IPS DF 6.9 (cell line): Measurements from ENCODE around the gene BORCS5.
"Not testable (repeated sequence)": the region's sequence is repeated elsewhere in the genome, so short reads cannot be mapped to it uniquely, and the experiment has no call there.

Source experiments
- DNase-seq: peaks from one replicate; pipeline ENCODE4 v3.0.0-alpha.2; 2013; ENCODE audit warnings: low read depth, low spot score
- H3K27ac ChIP-seq: one replicate; pipeline ENCODE4 v1.5.1; 2013; ENCODE audit warnings: low read length, control low read depth
- H3K27me3 ChIP-seq: 2 replicates; pipeline ENCODE4 v1.6.1; 2013; ENCODE audit warnings: mild to moderate bottlenecking, low read length; ENCODE audit not compliant: control insufficient read depth, insufficient read depth
- H3K36me3 ChIP-seq: 2 replicates; pipeline ENCODE4 v1.6.1; 2013; ENCODE audit warnings: low read length; ENCODE audit not compliant: control insufficient read depth, insufficient read depth
- H3K4me1 ChIP-seq: 2 replicates; pipeline ENCODE4 v1.6.1; 2013; ENCODE audit warnings: low read length; ENCODE audit not compliant: control insufficient read depth, insufficient read depth
- H3K4me3 ChIP-seq: 2 replicates; pipeline ENCODE4 v1.5.1; 2013; ENCODE audit warnings: mild to moderate bottlenecking, low read length
- H3K9me3 ChIP-seq: 2 replicates; pipeline ENCODE4 v1.6.1; 2013; ENCODE audit warnings: low read length, inconsistent platforms; ENCODE audit not compliant: control insufficient read depth, insufficient read depth
- WGBS: extraction: QIAGEN DNeasy Blood & Tissue Kit; methylation state at CpG from one replicate; pipeline ENCODE4 v1.1.7; 2013; ENCODE audit warnings: mixed read lengths, missing lambda C conversion rate; ENCODE audit not compliant: insufficient read length, insufficient coverage; 5-methylcytosine and 5-hydroxymethylcytosine counted together

Gene BORCS5

GRCh38 chr12:12502130-12502814 lies 145.4 kb downstream of the BORCS5 start:
- H3K4me3 ChIP-seq, H3K36me3 ChIP-seq, H3K4me1 ChIP-seq, H3K27me3 ChIP-seq, H3K27ac ChIP-seq, DNase-seq, H3K9me3 ChIP-seq: not testable (repeated sequence)
- no CpG with 5 or more reads among the region's 7 CpGs for WGBS

- H3K4me1 ChIP-seq, result peaks cover 3% of the 10 kb centered on the region; the same call in 1 of the 2 replicates
- H3K27ac ChIP-seq, result no peak overlapping the region
- no CpG with 5 or more reads among the region's 5 CpGs for WGBS
- no peak for DNase-seq
- no peaks in the 10 kb centered on the region for H3K27me3 ChIP-seq
- H3K4me3 ChIP-seq, result no peak overlapping the region
- no peaks in the 10 kb centered on the region for H3K36me3 ChIP-seq
- H3K9me3 ChIP-seq, result no peaks in the 10 kb centered on the region
Observed at GRCh38 chr12:12502815-12503151, 145.9 kb downstream of the BORCS5 start.

GRCh38 chr12:12503384-12504078 lies 146.7 kb downstream of the BORCS5 start:
- peak; percentile 31 for DNase-seq
- no peak overlapping the region for H3K27ac ChIP-seq
- no CpG with 5 or more reads among the region's 9 CpGs for WGBS
- H3K27me3 ChIP-seq, result no peaks in the 10 kb centered on the region
- H3K4me1 ChIP-seq, result peaks cover 3% of the 10 kb centered on the region; the same call in 1 of the 2 replicates
- no peaks in the 10 kb centered on the region for H3K9me3 ChIP-seq
- H3K4me3 ChIP-seq, result no peak overlapping the region
- no peaks in the 10 kb centered on the region for H3K36me3 ChIP-seq

- H3K27ac ChIP-seq, result no peak overlapping the region
- no CpG with 5 or more reads among the region's 11 CpGs for WGBS
- H3K4me3 ChIP-seq, result no peak overlapping the region
- no peaks in the 10 kb centered on the region for H3K27me3 ChIP-seq
- peaks cover 2% of the 10 kb centered on the region; the same call in 1 of the 2 replicates for H3K4me1 ChIP-seq
- no peak for DNase-seq
- no peaks in the 10 kb centered on the region for H3K9me3 ChIP-seq
- no peaks in the 10 kb centered on the region for H3K36me3 ChIP-seq
Observed at GRCh38 chr12:12505544-12506495, 148.9 kb downstream of the BORCS5 start.

- Histone ChIP-seq H3K4me3 (no peak overlapping the region), H3K4me1 (peaks cover 2% of the 10 kb centered on the region; the same call in 1 of the 2 replicates), H3K27me3 (no peaks in the 10 kb centered on the region), H3K27ac (no peak overlapping the region), H3K36me3 (no peaks in the 10 kb centered on the region), H3K9me3 (no peaks in the 10 kb centered on the region)
- no peak for DNase-seq
- WGBS, result no CpG with 5 or more reads among the region's 3 CpGs
Observed at GRCh38 chr12:12506496-12506890, 149.6 kb downstream of the BORCS5 start.

GRCh38 chr12:12507121-12507520 lies 150.2 kb downstream of the BORCS5 start:
- no peaks in the 10 kb centered on the region for H3K27me3 ChIP-seq
- no peak for DNase-seq
- H3K4me1 ChIP-seq, result peaks cover 2% of the 10 kb centered on the region; the same call in 1 of the 2 replicates
- no peak overlapping the region for H3K4me3 ChIP-seq
- no CpG with 5 or more reads among the region's 1 CpG for WGBS
- no peaks in the 10 kb centered on the region for H3K36me3 ChIP-seq
- H3K27ac ChIP-seq, result no peak overlapping the region
- H3K9me3 ChIP-seq, result no peaks in the 10 kb centered on the region

GRCh38 chr12:12508612-12509011 lies 151.7 kb downstream of the BORCS5 start:
- no CpG with 5 or more reads among the region's 2 CpGs for WGBS
- Histone ChIP-seq H3K27me3 (no peaks in the 10 kb centered on the region), H3K27ac (no peak overlapping the region), H3K36me3 (no peaks in the 10 kb centered on the region), H3K4me1 (peaks cover 2% of the 10 kb centered on the region; the same call in 1 of the 2 replicates), H3K9me3 (no peaks in the 10 kb centered on the region), H3K4me3 (no peak overlapping the region)
- DNase-seq, result no peak

GRCh38 chr12:12510141-12510540 lies 153.3 kb downstream of the BORCS5 start:
- WGBS, result no CpG with 5 or more reads among the region's 2 CpGs
- Histone ChIP-seq H3K27ac (no peak overlapping the region), H3K9me3 (no peaks in the 10 kb centered on the region), H3K4me1 (peaks cover 2% of the 10 kb centered on the region; the same call in 1 of the 2 replicates), H3K36me3 (no peaks in the 10 kb centered on the region), H3K27me3 (no peaks in the 10 kb centered on the region), H3K4me3 (no peak overlapping the region)
- DNase-seq, result no peak

- H3K4me3 ChIP-seq, result no peak overlapping the region
- no peak overlapping the region for H3K27ac ChIP-seq
- H3K27me3 ChIP-seq, result no peaks in the 10 kb centered on the region
- H3K36me3 ChIP-seq, result no peaks in the 10 kb centered on the region
- H3K9me3 ChIP-seq, result no peaks in the 10 kb centered on the region
- H3K4me1 ChIP-seq, result peaks cover 2% of the 10 kb centered on the region; the same call in 1 of the 2 replicates
- DNase-seq, result no peak
- no CpG with 5 or more reads among the region's 2 CpGs for WGBS
Observed at GRCh38 chr12:12510551-12510950, 153.7 kb downstream of the BORCS5 start.
